LNCAP (cell line): ENCODE results near the gene ZNF282.

Experiments used
- CTCF ChIP-seq: fragments of 450-650 bp; IDR thresholded peaks from 2 replicates; pipeline ENCODE4 v1.5.1; 2017; ENCODE audit warnings: mild to moderate bottlenecking

Gene ZNF282

GRCh38 chr7:149180722-149181449 lies 14.5 kb upstream of the ZNF282 start:
- TF ChIP-seq CTCF = no peak

- no peak for TF ChIP-seq CTCF
These were observed 13.9 kb upstream of the ZNF282 start for GRCh38 chr7:149181450-149181790.

GRCh38 chr7:149184274-149184673 lies 11.1 kb upstream of the ZNF282 start:
- no peak for TF ChIP-seq CTCF

GRCh38 chr7:149188213-149188612 lies 7.1 kb upstream of the ZNF282 start:
- TF ChIP-seq CTCF = no peak

- no peak for TF ChIP-seq CTCF
These were observed 6.6 kb upstream of the ZNF282 start for GRCh38 chr7:149188637-149189259.

- no peak for TF ChIP-seq CTCF
These were observed 3.5 kb upstream of the ZNF282 start for GRCh38 chr7:149191851-149192250.

GRCh38 chr7:149194799-149195179 lies 557 bp upstream of the ZNF282 start:
- no peak for TF ChIP-seq CTCF
